Kidney (tissue), 14 donors: ENCODE results near the gene CLCN5. TPM values are rescaled to one million over a fixed set of nuclear protein-coding genes. Genes with fewer than 3 reads are reported as not detected.

Experiments
- DNase-seq, 5 donors: peaks; one replicate each; pipeline ENCODE4 v3.0.0-alpha.2; 2013 to 2020
- FAIRE-seq: peaks from 2 replicates; lab custom pipeline; 2012; peaks lifted over from hg19 to GRCh38; lab: Jason Lieb, UNC
- H3K27ac ChIP-seq, 2 donors: one replicate each; pipeline ENCODE4 v1.7.0; 2013; ENCODE audit warnings: low read depth in 2 of 2, low read length in 2 of 2, inconsistent platforms in 1 of 2
- H3K27me3 ChIP-seq: one replicate; pipeline ENCODE4 v1.7.1; 2013; ENCODE audit warnings: low read length, inconsistent platforms; ENCODE audit not compliant: control insufficient read depth, insufficient read depth
- H3K36me3 ChIP-seq, 3 donors: one replicate each; pipeline versions ENCODE4 v1.7.0 to v1.7.1; 2013; ENCODE audit warnings: low read length in 3 of 3, control low read depth in 1 of 3, inconsistent platforms in 1 of 3; ENCODE audit not compliant: insufficient read depth in 3 of 3, control insufficient read depth in 2 of 3
- H3K4me1 ChIP-seq, 3 donors: one replicate each; pipeline versions ENCODE4 v1.7.0 to v1.7.1; 2013; ENCODE audit warnings: low read length in 3 of 3, inconsistent platforms in 1 of 3, low read depth in 1 of 3; ENCODE audit not compliant: control insufficient read depth in 2 of 3, insufficient read depth in 2 of 3
- H3K4me3 ChIP-seq, 3 donors: one replicate each; pipeline versions ENCODE4 v1.7.0 to v1.8.1; 2013; ENCODE audit warnings: low read length in 3 of 3, control low read depth in 1 of 3, inconsistent platforms in 1 of 3
- H3K9ac ChIP-seq, 3 donors: one replicate each; pipeline versions ENCODE4 v1.7.0 to v1.7.1; 2013; ENCODE audit warnings: low read length in 3 of 3, control low read depth in 1 of 3, inconsistent platforms in 1 of 3
- H3K9me3 ChIP-seq, 3 donors: one replicate each; pipeline versions ENCODE4 v1.7.0 to v1.7.1; 2013; ENCODE audit warnings: low read length in 3 of 3, control low read depth in 1 of 3, inconsistent platforms in 1 of 3; ENCODE audit not compliant: control insufficient read depth in 2 of 3, insufficient read depth in 1 of 3
- intact Hi-C: fragments of 100-400 bp; cut with DNase I; formaldehyde crosslinking; loops from one replicate; pipeline ENCODE4 v1.11.1; 2022
- polyA plus RNA-seq: library from polyadenylated mRNA; stranded (reverse); fragments of 350-450 nt; fragmentation: Illumina TruSeq; extraction: RNeasy Lipid Tissue Mini Kit (QIAGEN cat#74804); gene quantifications from one replicate; pipeline ENCODE4 v1.2.3, GENCODE V29; 2014; ENCODE audit warnings: low read depth, low replicate concordance; ENCODE audit not compliant: insufficient read depth
- total RNA-seq: library from RNA; stranded (reverse); fragmentation: NEBNext Ultra II Directional; extraction: Animal tissue kit (Norgen Biotek cat#: 25700); gene quantifications from one replicate; pipeline ENCODE4 v1.2.1, GENCODE V29; 2021
- TF ChIP-seq, protein P1 (sequence below): IDR thresholded peaks from 3 replicates; pipeline ENCODE4 v1.5.1; 2012; ENCODE audit warnings: mild to moderate bottlenecking, moderate library complexity, borderline replicate concordance; ENCODE audit not compliant: insufficient read depth; ENCODE audit errors: extremely low read depth
- donor health status: control.
- donor health status: control.
- donor health status: control.
- donor health status: control.
- donor health status: control.
- donor health status: DM: yes; HTN: yes; CAD: no.
- donor health status: Normal renal cell carcinoma (clear cell type).

The CLCN5 gene
- total and polyA plus RNA-seq, 2 donors from 2014 or later, result 21.1 to 29.7 TPM

GRCh38 chrX:50098241-50098640 lies 175.8 kb downstream of the CLCN5 start:
- FAIRE-seq (no peak), DNase-seq (no peak)
- Histone ChIP-seq H3K4me1 (peaks cover 0 to 19% (median 2%) of the 10 kb centered on the region in 3 donors), H3K9ac (no peak overlapping the region), H3K27me3 (no peaks in the 10 kb centered on the region), H3K27ac (peak overlapping the region in 1 of 2 donors; percentile 32), H3K4me3 (no peak overlapping the region), H3K36me3 (peaks cover 0 to 3% (median 0%) of the 10 kb centered on the region in 3 donors), H3K9me3 (no peaks in the 10 kb centered on the region)
- intact Hi-C loops, result no loop called here
- TF ChIP-seq, protein P1, sequence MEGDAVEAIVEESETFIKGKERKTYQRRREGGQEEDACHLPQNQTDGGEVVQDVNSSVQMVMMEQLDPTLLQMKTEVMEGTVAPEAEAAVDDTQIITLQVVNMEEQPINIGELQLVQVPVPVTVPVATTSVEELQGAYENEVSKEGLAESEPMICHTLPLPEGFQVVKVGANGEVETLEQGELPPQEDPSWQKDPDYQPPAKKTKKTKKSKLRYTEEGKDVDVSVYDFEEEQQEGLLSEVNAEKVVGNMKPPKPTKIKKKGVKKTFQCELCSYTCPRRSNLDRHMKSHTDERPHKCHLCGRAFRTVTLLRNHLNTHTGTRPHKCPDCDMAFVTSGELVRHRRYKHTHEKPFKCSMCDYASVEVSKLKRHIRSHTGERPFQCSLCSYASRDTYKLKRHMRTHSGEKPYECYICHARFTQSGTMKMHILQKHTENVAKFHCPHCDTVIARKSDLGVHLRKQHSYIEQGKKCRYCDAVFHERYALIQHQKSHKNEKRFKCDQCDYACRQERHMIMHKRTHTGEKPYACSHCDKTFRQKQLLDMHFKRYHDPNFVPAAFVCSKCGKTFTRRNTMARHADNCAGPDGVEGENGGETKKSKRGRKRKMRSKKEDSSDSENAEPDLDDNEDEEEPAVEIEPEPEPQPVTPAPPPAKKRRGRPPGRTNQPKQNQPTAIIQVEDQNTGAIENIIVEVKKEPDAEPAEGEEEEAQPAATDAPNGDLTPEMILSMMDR, result no peak

DNA sequence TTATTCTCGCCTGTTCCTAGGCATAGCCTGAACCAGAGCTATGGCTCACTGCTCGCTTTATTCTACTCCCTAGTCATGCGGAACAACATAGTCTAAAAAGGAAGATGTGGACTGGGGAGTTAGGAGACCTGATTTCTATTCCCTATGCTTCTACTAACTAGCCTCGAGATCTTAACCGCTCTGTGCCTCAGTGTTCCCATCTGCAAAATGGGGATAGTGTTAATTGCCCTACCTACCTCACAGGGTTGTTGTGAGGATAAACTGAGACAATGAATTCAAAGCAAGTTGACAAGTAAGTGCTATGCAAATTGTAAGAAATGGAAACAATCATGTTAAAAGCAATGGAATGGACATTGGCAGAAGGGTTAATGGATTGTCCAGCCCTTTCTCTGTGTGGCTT lies 176.4 kb downstream of the CLCN5 start:
- TF ChIP-seq, protein P1, result no peak

DNA sequence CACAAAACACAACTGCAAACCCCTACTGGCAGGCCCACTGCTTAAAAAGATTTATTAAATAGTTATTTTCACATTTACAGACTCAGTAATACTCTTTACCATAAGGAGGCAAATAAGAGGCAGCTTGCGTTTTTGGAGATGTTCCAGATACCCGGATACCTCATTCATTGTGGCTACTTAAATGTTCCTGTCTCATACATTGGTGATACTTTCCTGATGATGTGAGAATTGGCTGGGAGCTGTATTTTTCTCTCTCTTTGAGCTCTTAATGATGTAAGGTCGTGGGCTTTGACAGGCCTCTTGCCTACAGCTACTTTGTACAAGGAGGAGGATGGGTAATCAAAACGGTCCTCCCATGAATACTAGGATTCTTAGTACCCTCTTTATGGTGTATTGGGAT lies 176.9 kb downstream of the CLCN5 start:
- no peak overlapping the region for H3K27ac ChIP-seq
- H3K9me3 ChIP-seq, result no peaks in the 10 kb centered on the region
- no peak overlapping the region for H3K4me3 ChIP-seq
- intact Hi-C loops, result no loop called here
- TF ChIP-seq, protein P1, result no peak
- H3K4me1 ChIP-seq, result peaks cover 0 to 15% (median 0%) of the 10 kb centered on the region in 3 donors
- DNase-seq (no peak), FAIRE-seq (no peak)
- H3K9ac ChIP-seq, result no peak overlapping the region
- H3K36me3 ChIP-seq, result peaks cover 0 to 3% (median 0%) of the 10 kb centered on the region in 3 donors
- no peaks in the 10 kb centered on the region for H3K27me3 ChIP-seq

More for the DNA sequence above, 176.4 kb downstream of the CLCN5 start:
- Histone ChIP-seq H3K9ac (no peak overlapping the region), H3K9me3 (no peaks in the 10 kb centered on the region), H3K36me3 (peaks cover 0 to 3% (median 0%) of the 10 kb centered on the region in 3 donors), H3K27me3 (no peaks in the 10 kb centered on the region), H3K4me3 (no peak overlapping the region), H3K27ac (peak overlapping the region in 1 of 2 donors; percentile 32), H3K4me1 (peaks cover 0 to 15% (median 0%) of the 10 kb centered on the region in 3 donors)
- DNase-seq (no peak), FAIRE-seq (no peak)
- intact Hi-C loops, result no loop called here

GRCh38 chrX:50100188-50100587 lies 177.8 kb downstream of the CLCN5 start:
- FAIRE-seq (peak; percentile 49), DNase-seq (peak in 3 of 5 donors; percentile 22 to 66 (median 54))
- no peak overlapping the region for H3K4me3 ChIP-seq
- H3K4me1 ChIP-seq, result peaks cover 0 to 15% (median 0%) of the 10 kb centered on the region in 3 donors
- no peak overlapping the region for H3K9ac ChIP-seq
- intact Hi-C loops, result no loop called here
- H3K36me3 ChIP-seq, result no peaks in the 10 kb centered on the region
- TF ChIP-seq, protein P1, result peak; percentile 33
- no peak overlapping the region for H3K27ac ChIP-seq
- H3K9me3 ChIP-seq, result no peaks in the 10 kb centered on the region
- no peaks in the 10 kb centered on the region for H3K27me3 ChIP-seq
